Loucy (cell line): ENCODE measurements around the gene REXO2.
A peak's percentile ranks its signal among the peaks of the same experiment; 100 is the strongest.

Experiments
- EZH2phosphoT487 ChIP-seq: fragments of 200-600 bp; IDR thresholded peaks from 2 replicates; pipeline ENCODE4 v1.6.1; 2018; ENCODE audit warnings: antibody characterized with exemption, mild to moderate bottlenecking, moderate library complexity, borderline replicate concordance
- TF ChIP-seq, protein P1 (sequence below): fragments of 200-600 bp; sonication (generic); conservative IDR thresholded peaks from 2 replicates; pipeline ENCODE4 v1.5.1; 2014; ENCODE audit warnings: mild to moderate bottlenecking, antibody characterized with exemption, low read length

DNA sequence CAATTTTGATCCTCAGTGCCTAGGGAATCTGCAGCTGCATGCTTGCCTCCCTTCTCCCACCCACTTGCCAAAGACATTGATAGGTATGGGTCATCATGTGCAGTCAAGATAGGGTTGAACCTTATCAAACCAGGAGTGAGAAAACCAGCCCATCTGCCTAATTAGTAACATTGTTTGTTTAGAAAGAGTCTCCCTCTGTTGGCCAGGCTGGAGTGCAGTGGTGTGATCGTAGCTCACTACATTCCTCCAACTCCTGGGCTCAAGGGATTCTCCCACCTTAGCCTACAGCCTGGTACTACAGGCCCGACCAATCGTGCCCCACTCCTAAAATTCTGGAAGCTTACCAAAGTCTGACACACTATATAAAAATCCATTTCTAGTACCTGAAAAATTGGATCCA, 43.5 kb upstream of the REXO2 start:
- TF ChIP-seq, protein P1, sequence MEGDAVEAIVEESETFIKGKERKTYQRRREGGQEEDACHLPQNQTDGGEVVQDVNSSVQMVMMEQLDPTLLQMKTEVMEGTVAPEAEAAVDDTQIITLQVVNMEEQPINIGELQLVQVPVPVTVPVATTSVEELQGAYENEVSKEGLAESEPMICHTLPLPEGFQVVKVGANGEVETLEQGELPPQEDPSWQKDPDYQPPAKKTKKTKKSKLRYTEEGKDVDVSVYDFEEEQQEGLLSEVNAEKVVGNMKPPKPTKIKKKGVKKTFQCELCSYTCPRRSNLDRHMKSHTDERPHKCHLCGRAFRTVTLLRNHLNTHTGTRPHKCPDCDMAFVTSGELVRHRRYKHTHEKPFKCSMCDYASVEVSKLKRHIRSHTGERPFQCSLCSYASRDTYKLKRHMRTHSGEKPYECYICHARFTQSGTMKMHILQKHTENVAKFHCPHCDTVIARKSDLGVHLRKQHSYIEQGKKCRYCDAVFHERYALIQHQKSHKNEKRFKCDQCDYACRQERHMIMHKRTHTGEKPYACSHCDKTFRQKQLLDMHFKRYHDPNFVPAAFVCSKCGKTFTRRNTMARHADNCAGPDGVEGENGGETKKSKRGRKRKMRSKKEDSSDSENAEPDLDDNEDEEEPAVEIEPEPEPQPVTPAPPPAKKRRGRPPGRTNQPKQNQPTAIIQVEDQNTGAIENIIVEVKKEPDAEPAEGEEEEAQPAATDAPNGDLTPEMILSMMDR, result peak; percentile 63
- TF ChIP-seq EZH2phosphoT487, result no peak
